Thoracic aorta (tissue), 2 donors: Measurements from ENCODE around the gene CCDC106. TPM values are rescaled to one million over a fixed set of nuclear protein-coding genes. Genes with fewer than 3 reads are reported as not detected.

ENCODE experiments used
- ATAC-seq: fragments of 150-250 bp; one replicate; pipeline ENCODE4 v1.8.0; 2017; ENCODE audit warnings: low read depth; ENCODE audit not compliant: insufficient number of reproducible peaks, low FRiP score
- DNase-seq: peaks from one replicate; pipeline ENCODE4 v3.0.0-alpha.2; 2020; ENCODE audit warnings: low spot score
- H3K27ac ChIP-seq, 2 donors: fragments of 200-600 bp; sonication (generic); 1 replicate in 1 of 2; 2 replicates in 1 of 2; pipeline ENCODE4 v1.5.1; 2016; ENCODE audit warnings: mild to moderate bottlenecking in 2 of 2, moderate library complexity in 2 of 2
- H3K27me3 ChIP-seq: fragments of 200-600 bp; sonication (generic); replicated peaks from 2 replicates; pipeline ENCODE4 v1.6.0; 2016; ENCODE audit warnings: mild to moderate bottlenecking; ENCODE audit not compliant: insufficient read depth
- H3K36me3 ChIP-seq: fragments of 200-600 bp; sonication (generic); one replicate; pipeline ENCODE4 v1.5.1; 2016
- H3K4me1 ChIP-seq, 2 donors: fragments of 200-600 bp; sonication (generic); 1 replicate in 1 of 2; 2 replicates in 1 of 2; pipeline versions ENCODE4 v1.5.1 to v1.6.0; 2016; ENCODE audit warnings: low read depth in 2 of 2, mild to moderate bottlenecking in 1 of 2; ENCODE audit not compliant: control insufficient read depth in 1 of 2
- H3K4me3 ChIP-seq: fragments of 200-600 bp; sonication (generic); 2 replicates; pipeline ENCODE4 v1.5.1; 2016; ENCODE audit warnings: mild to moderate bottlenecking
- H3K9me3 ChIP-seq: fragments of 200-600 bp; sonication (generic); 2 replicates; pipeline ENCODE4 v1.5.1; 2016
- CTCF ChIP-seq: fragments of 200-600 bp; sonication (generic); IDR thresholded peaks from one replicate; pipeline ENCODE4 v1.5.1; 2019; ENCODE audit warnings: antibody characterized with exemption
- total RNA-seq, 2 donors: library from RNA; depleted of rRNA; stranded (reverse); fragments of >200 nt; gene quantifications; one replicate each; pipeline versions ENCODE4 v1.1.0 to v1.2.3, GENCODE V29; 2016

CCDC106 gene
- total RNA-seq, 2 donors from 2014 or later = 10.5 to 14.8 TPM

- H3K4me1 ChIP-seq = peaks cover 52 to 61% of the 10 kb centered on the region in 2 donors
- TF ChIP-seq CTCF = no peak
- no peak for DNase-seq
Observed at GRCh38 chr19:55642153-55643002, 5.6 kb upstream of the CCDC106 start.

GRCh38 chr19:55643003-55643886 lies 4.8 kb upstream of the CCDC106 start, which contains the start of gene ZNF581:
ZNF581 (plus strand) TSS chr19:55643649; CDS start chr19:55644572, 923 bp downstream.
- peak within 1 kb of the TSS; percentile 89 to 92 for H3K27ac ChIP-seq
- DNase-seq (no peak), ATAC-seq (no peak)
- H3K4me3 ChIP-seq = peak within 1 kb of the TSS; percentile 96
- TF ChIP-seq CTCF = no peak
- peaks cover 51 to 58% of the 10 kb centered on the region in 2 donors for H3K4me1 ChIP-seq
- H3K27me3 ChIP-seq = no peaks in the 10 kb centered on the region
- H3K9me3 ChIP-seq = no peaks in the 10 kb centered on the region
- H3K36me3 ChIP-seq = peaks cover 10% of the 10 kb centered on the region

More at GRCh38 chr19:55642153-55643002, 5.6 kb upstream of the CCDC106 start:
- Histone ChIP-seq H3K36me3 (peaks cover 10% of the 10 kb centered on the region), H3K27ac (peak overlapping the region; percentile 89 to 92), H3K4me3 (peak overlapping the region; percentile 96), H3K9me3 (no peaks in the 10 kb centered on the region), H3K27me3 (no peaks in the 10 kb centered on the region)
- no peak for ATAC-seq

- H3K4me1 ChIP-seq = peaks cover 51 to 62% of the 10 kb centered on the region in 2 donors
Observed at GRCh38 chr19:55643887-55644176, 4.2 kb upstream of the CCDC106 start.

GRCh38 chr19:55644191-55644833 lies 3.7 kb upstream of the CCDC106 start:
- ATAC-seq (no peak), DNase-seq (no peak)
- Histone ChIP-seq H3K9me3 (no peaks in the 10 kb centered on the region), H3K4me1 (peaks cover 54 to 62% of the 10 kb centered on the region in 2 donors), H3K27me3 (no peaks in the 10 kb centered on the region), H3K27ac (peak overlapping the region; percentile 89 to 92), H3K36me3 (peaks cover 6% of the 10 kb centered on the region), H3K4me3 (peak overlapping the region; percentile 96)
- no peak for TF ChIP-seq CTCF

More at GRCh38 chr19:55643887-55644176, 4.2 kb upstream of the CCDC106 start:
- no peaks in the 10 kb centered on the region for H3K9me3 ChIP-seq
- no peak for TF ChIP-seq CTCF
- H3K27ac ChIP-seq = peak overlapping the region; percentile 89 to 92
- peaks cover 6% of the 10 kb centered on the region for H3K36me3 ChIP-seq
- H3K4me3 ChIP-seq = peak overlapping the region; percentile 96
- ATAC-seq = no peak
- no peak for DNase-seq
- H3K27me3 ChIP-seq = no peaks in the 10 kb centered on the region
